Esophagus squamous epithelium (tissue), 5 donors: ENCODE measurements around the gene CD47. TPM values are rescaled to one million over a fixed set of nuclear protein-coding genes. Genes with fewer than 3 reads are reported as not detected.

Experiments used
- DNase-seq: peaks from one replicate; lab custom pipeline; 2025; lab: John Stamatoyannopoulos, UW
- H3K27ac ChIP-seq, 4 donors: fragments of 200-600 bp; sonication (generic); one replicate each; pipeline ENCODE4 v1.5.1; 2016 to 2019; ENCODE audit warnings: mild to moderate bottlenecking in 1 of 4
- H3K27me3 ChIP-seq, 4 donors: fragments of 200-600 bp; sonication (generic); 1 replicate in 3 of 4; 2 replicates in 1 of 4; pipeline versions ENCODE4 v1.5.1 to v1.6.0; 2017 to 2021; ENCODE audit warnings: antibody characterized with exemption in 1 of 4
- H3K36me3 ChIP-seq, 3 donors: fragments of 200-600 bp; sonication (generic); one replicate each; pipeline ENCODE4 v1.5.1; 2016 to 2019
- H3K4me1 ChIP-seq, 3 donors: fragments of 200-600 bp; sonication (generic); one replicate each; pipeline ENCODE4 v1.5.1; 2017 to 2019
- H3K4me3 ChIP-seq, 4 donors: fragments of 200-600 bp; sonication (generic); 1 replicate in 3 of 4; 2 replicates in 1 of 4; pipeline ENCODE4 v1.5.1; 2016 to 2019; ENCODE audit warnings: mild to moderate bottlenecking in 2 of 4, moderate library complexity in 1 of 4
- H3K9me3 ChIP-seq, 3 donors: fragments of 200-600 bp; sonication (generic); one replicate each; pipeline ENCODE4 v1.5.1; 2016 to 2019
- CTCF ChIP-seq, 6 experiments: fragments of 450-650 bp in 4 of 6; fragments of 200-600 bp in 2 of 6; sonication (generic) in 2 of 6; IDR thresholded peaks; one replicate each; pipeline ENCODE4 v1.5.1; 2016 to 2019; ENCODE audit warnings: antibody characterized with exemption in 6 of 6, mild to moderate bottlenecking in 4 of 6, moderate library complexity in 4 of 6
- POLR2A ChIP-seq, 4 donors: fragments of 450-650 bp; IDR thresholded peaks; one replicate each; pipeline ENCODE4 v1.6.1; 2017; ENCODE audit warnings: antibody characterized with exemption in 4 of 4, mild to moderate bottlenecking in 4 of 4, moderate library complexity in 3 of 4
- WGBS, 2 donors: methylation state at CpG; one replicate each; pipeline ENCODE4 v1.1.5; 2018; 5-methylcytosine and 5-hydroxymethylcytosine counted together
- intact Hi-C: fragments of 100-400 bp; cut with DNase I; formaldehyde crosslinking; loops from one replicate; pipeline ENCODE4 v1.15.0; 2022
- total RNA-seq, 4 donors: library from RNA; depleted of rRNA; stranded (reverse); fragments of >200 nt; gene quantifications; one replicate each; pipeline ENCODE4 v1.1.0, GENCODE V29; 2016
- donor health status: DM: yes; HTN: yes; CAD: no.

The CD47 gene
- total RNA-seq, 4 donors from 2014 or later, result 79.0 to 177 (median 115) TPM

DNA sequence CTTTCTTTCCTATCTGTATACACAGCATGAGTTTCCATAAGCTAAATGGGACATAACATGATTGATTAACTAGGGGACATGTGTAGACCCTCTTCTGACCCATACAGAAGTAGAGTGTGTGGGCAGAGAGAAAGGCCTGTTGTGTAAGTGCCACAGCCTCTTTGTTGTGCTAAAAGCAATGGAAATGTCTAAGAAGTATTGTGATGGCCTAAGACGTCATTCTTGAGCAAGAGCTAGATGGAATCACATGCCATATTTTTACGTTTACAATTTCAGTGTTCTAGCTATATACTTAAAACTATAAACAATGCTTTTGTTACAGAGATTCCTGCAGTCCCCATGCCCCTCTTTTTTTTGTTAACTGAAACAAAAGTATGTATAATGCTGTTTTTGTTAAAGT is 61.9 kb downstream of the CD47 start:
- no peak for TF ChIP-seq POLR2A (IDR thresholded peaks at IDR 0.05)
- no peak for TF ChIP-seq CTCF (IDR thresholded peaks at IDR 0.05)
- H3K9me3 ChIP-seq, result no peaks in the 10 kb centered on the region
- DNase-seq, result no peak
- H3K27me3 ChIP-seq, result no peaks in the 10 kb centered on the region
- no peaks in the 10 kb centered on the region for H3K36me3 ChIP-seq
- peaks cover 0 to 27% (median 0%) of the 10 kb centered on the region in 3 donors for H3K4me1 ChIP-seq
- intact Hi-C loops, result no loop called here
- no peak overlapping the region for H3K4me3 ChIP-seq
- WGBS, 2 donors, result 93 to 95% methylated on average over 2 of the region's 2 CpGs
- no peak overlapping the region for H3K27ac ChIP-seq

DNA sequence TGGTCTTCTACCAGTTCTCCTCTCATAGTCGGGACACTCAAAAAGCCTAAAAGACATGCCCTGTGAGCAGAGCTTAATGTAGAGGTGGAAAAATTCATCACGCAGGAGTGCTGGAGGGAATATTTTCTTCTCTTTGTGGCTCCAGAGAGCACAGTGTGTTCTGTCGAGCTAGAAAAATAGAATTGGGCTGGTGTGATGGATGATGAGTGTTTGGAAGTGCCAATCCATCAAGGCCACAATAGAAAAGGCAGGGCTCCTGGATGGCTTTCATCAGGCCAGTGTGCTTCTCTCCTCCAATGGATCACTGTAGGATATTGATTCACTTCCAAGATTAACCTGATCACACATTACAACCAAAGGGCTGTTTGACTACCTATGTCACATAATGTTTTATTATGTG is 65.7 kb downstream of the CD47 start:
- Histone ChIP-seq H3K9me3 (no peaks in the 10 kb centered on the region), H3K4me1 (peaks cover 0 to 37% (median 8%) of the 10 kb centered on the region in 3 donors), H3K36me3 (no peaks in the 10 kb centered on the region), H3K27me3 (no peaks in the 10 kb centered on the region), H3K4me3 (no peak overlapping the region), H3K27ac (no peak overlapping the region)
- 31 to 51% methylated on average over 3 of the region's 3 CpGs for WGBS, 2 donors
- no peak for TF ChIP-seq CTCF (IDR thresholded peaks at IDR 0.05)
- no peak for TF ChIP-seq POLR2A (IDR thresholded peaks at IDR 0.05)
- no peak for DNase-seq
- intact Hi-C loops, result no loop called here

DNA sequence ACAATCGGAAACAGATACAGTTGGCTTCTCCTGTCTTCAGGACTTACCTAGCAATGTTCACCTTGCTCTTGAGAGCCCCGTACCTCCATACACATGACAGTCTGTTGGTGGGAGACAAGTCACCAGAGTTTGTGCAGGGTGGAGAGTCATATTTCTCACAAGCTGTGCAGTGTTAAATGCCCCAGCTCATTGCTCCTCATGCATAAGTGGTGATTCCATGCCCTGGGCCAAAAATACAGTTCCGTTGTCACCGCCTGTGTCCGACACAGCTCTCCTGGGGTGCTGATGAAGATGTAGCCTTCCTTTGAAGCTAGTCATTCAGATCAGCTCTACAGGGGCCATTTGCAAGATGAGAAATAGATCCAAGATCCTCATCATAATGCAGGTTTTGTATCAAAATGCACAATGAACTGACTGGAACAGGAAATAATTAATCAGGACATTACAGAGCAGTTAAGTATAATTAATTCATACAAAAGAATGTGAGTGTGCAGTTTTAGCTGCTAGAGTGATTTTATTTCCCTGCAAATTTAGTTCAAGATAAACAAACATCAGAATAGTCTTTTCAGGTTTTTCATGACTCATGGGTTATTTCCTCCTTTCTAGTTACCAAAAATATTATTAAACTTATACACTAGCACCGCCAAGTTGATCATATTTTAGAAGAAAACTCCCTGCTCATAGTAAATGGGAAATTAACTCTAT is 66.5 kb downstream of the CD47 start:
- no peaks in the 10 kb centered on the region for H3K36me3 ChIP-seq
- intact Hi-C loops, result no loop called here
- no peaks in the 10 kb centered on the region for H3K9me3 ChIP-seq
- H3K27ac ChIP-seq, result no peak overlapping the region
- DNase-seq, result no peak
- TF ChIP-seq POLR2A (IDR thresholded peaks at IDR 0.05) (no peak), CTCF (IDR thresholded peaks at IDR 0.05) (no peak)
- H3K4me3 ChIP-seq, result no peak overlapping the region
- WGBS, 2 donors, result 69 to 78% methylated on average over 6 of the region's 6 CpGs
- no peaks in the 10 kb centered on the region for H3K27me3 ChIP-seq
- H3K4me1 ChIP-seq, result peaks cover 0 to 37% (median 8%) of the 10 kb centered on the region in 3 donors

GRCh38 chr3:108022256-108023150 is 68.3 kb downstream of the CD47 start:
- intact Hi-C loops, result no loop called here
- Histone ChIP-seq H3K27ac (no peak overlapping the region), H3K4me1 (peaks cover 0 to 37% (median 8%) of the 10 kb centered on the region in 3 donors), H3K9me3 (no peaks in the 10 kb centered on the region), H3K27me3 (no peaks in the 10 kb centered on the region), H3K36me3 (no peaks in the 10 kb centered on the region), H3K4me3 (no peak overlapping the region)
- TF ChIP-seq CTCF (IDR thresholded peaks at IDR 0.05) (no peak), POLR2A (IDR thresholded peaks at IDR 0.05) (no peak)
- 52 to 54% methylated on average over 3 of the region's 3 CpGs for WGBS, 2 donors
- DNase-seq, result no peak

DNA sequence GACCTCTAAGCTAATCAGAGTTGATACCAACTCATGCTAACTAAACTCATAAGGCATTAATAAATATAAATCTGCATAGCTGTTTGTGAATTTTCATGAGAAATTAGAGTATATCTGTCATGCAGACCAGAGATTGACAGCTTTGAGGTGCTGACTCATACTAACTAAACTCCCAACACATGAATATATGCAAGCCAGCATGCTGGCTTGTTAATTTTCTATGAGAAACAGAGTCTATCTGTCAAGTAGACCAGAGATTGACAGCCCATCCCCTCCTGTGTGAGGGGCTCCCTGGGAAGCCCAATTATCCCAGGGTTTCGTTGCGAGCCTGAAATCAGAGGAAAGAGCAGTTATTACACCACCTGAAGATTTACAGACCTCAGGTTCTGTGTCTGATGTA is 69.3 kb downstream of the CD47 start:
- TF ChIP-seq POLR2A (IDR thresholded peaks at IDR 0.05) (no peak), CTCF (IDR thresholded peaks at IDR 0.05) (no peak)

More for the DNA sequence above, 69.3 kb downstream of the CD47 start:
- H3K27ac ChIP-seq, result no peak overlapping the region
- H3K4me3 ChIP-seq, result no peak overlapping the region
- intact Hi-C loops, result no loop called here
- 75 to 81% methylated on average over 2 of the region's 2 CpGs for WGBS, 2 donors
- H3K27me3 ChIP-seq, result no peaks in the 10 kb centered on the region
- no peak for DNase-seq
- peaks cover 0 to 37% (median 8%) of the 10 kb centered on the region in 3 donors for H3K4me1 ChIP-seq
- no peaks in the 10 kb centered on the region for H3K9me3 ChIP-seq
- H3K36me3 ChIP-seq, result no peaks in the 10 kb centered on the region
